ENCODE data around the gene RUNX2. TPM values are rescaled to one million over a fixed set of nuclear protein-coding genes. Genes with fewer than 3 reads are reported as not detected.

RUNX2 gene
- total and polyA plus RNA-seq, 2 of the 8 experiments (the other 6 are each of a cell fraction or from before 2014, with no cell fraction given): 0.26 to 1.2 TPM

GRCh38 chr6:45351076-45351475, 22.9 kb downstream of the RUNX2 start (continued):
- TF ChIP-seq ATF3 (IDR thresholded peaks at IDR 0.05; ENCODE audit: insufficient read depth, low read depth, low read length): no peak
- no peak for TF ChIP-seq JUN (IDR thresholded peaks at IDR 0.05; ENCODE audit: low read depth, low read length)
- no peak for TF ChIP-seq KDM4A (IDR thresholded peaks at IDR 0.05; ENCODE audit: low read depth, low read length, severe bottlenecking)
- TF ChIP-seq NANOG (IDR thresholded peaks at IDR 0.05; ENCODE audit: insufficient read depth, low read depth, low read length, poor library complexity, severe bottlenecking): no peak
- TF ChIP-seq CTBP2 (IDR thresholded peaks at IDR 0.05; ENCODE audit: borderline replicate concordance, insufficient read depth, insufficient read length, low read length): no peak

All from H1 (cell line).